Measurements from ENCODE around the gene THRAP3.

THRAP3 gene

GRCh38 chr1:36341626-36342320 lies 117.5 kb downstream of the THRAP3 start:
- DNase-seq, result no peak
- no peak for TF ChIP-seq CTCF (IDR thresholded peaks at IDR 0.05; ENCODE audit: low read depth, low read length)
- Histone ChIP-seq H3K9me3 (ENCODE audit: severe bottlenecking) (no peaks in the 10 kb centered on the region), H3K27ac (0 out of 2 replicates have a peak overlapping the region, but pooled peaks have one; percentile 14), H3K4me3 (ENCODE audit: low read depth, low read length) (no peak overlapping the region), H3K36me3 (peaks cover 17% of the 10 kb centered on the region), H3K27me3 (ENCODE audit: insufficient read depth, low read depth, severe bottlenecking) (no peaks in the 10 kb centered on the region)

GRCh38 chr1:36342426-36343185 lies 118.4 kb downstream of the THRAP3 start:
- H3K36me3 ChIP-seq, result peaks cover 22% of the 10 kb centered on the region
- DNase-seq, result peak; percentile 58

GRCh38 chr1:36343651-36344394 lies 119.6 kb downstream of the THRAP3 start:
- no peak overlapping the region for H3K27ac ChIP-seq
- H3K27me3 ChIP-seq (ENCODE audit: insufficient read depth, low read depth, severe bottlenecking), result no peaks in the 10 kb centered on the region
- DNase-seq, result no peak
- H3K36me3 ChIP-seq, result peaks cover 34% of the 10 kb centered on the region
- H3K4me3 ChIP-seq (ENCODE audit: low read depth, low read length), result no peak overlapping the region
- H3K9me3 ChIP-seq (ENCODE audit: severe bottlenecking), result no peaks in the 10 kb centered on the region
- no peak for TF ChIP-seq CTCF (IDR thresholded peaks at IDR 0.05; ENCODE audit: low read depth, low read length)

More at GRCh38 chr1:36342426-36343185, 118.4 kb downstream of the THRAP3 start:
- Histone ChIP-seq H3K4me3 (ENCODE audit: low read depth, low read length) (no peak overlapping the region), H3K9me3 (ENCODE audit: severe bottlenecking) (no peaks in the 10 kb centered on the region), H3K27me3 (ENCODE audit: insufficient read depth, low read depth, severe bottlenecking) (no peaks in the 10 kb centered on the region), H3K27ac (no peak overlapping the region; the same call in 1 of the 2 replicates)
- peak; percentile 82 for TF ChIP-seq CTCF (IDR thresholded peaks at IDR 0.05; ENCODE audit: low read depth, low read length)

GRCh38 chr1:36344395-36344680 lies 120.1 kb downstream of the THRAP3 start:
- no peak for DNase-seq
- Histone ChIP-seq H3K27me3 (ENCODE audit: insufficient read depth, low read depth, severe bottlenecking) (no peaks in the 10 kb centered on the region), H3K4me3 (ENCODE audit: low read depth, low read length) (no peak overlapping the region), H3K27ac (no peak overlapping the region), H3K9me3 (ENCODE audit: severe bottlenecking) (no peaks in the 10 kb centered on the region), H3K36me3 (peaks cover 35% of the 10 kb centered on the region)
- TF ChIP-seq CTCF (IDR thresholded peaks at IDR 0.05; ENCODE audit: low read depth, low read length), result no peak

- Histone ChIP-seq H3K27me3 (ENCODE audit: insufficient read depth, low read depth, severe bottlenecking) (no peaks in the 10 kb centered on the region), H3K36me3 (peaks cover 35% of the 10 kb centered on the region), H3K27ac (no peak overlapping the region), H3K4me3 (ENCODE audit: low read depth, low read length) (no peak overlapping the region), H3K9me3 (ENCODE audit: severe bottlenecking) (no peaks in the 10 kb centered on the region)
- DNase-seq, result no peak
- TF ChIP-seq CTCF (IDR thresholded peaks at IDR 0.05; ENCODE audit: low read depth, low read length), result no peak
These were observed 121.1 kb downstream of the THRAP3 start for GRCh38 chr1:36345353-36345752.
